AG04450 (cell line): ENCODE data around the gene CALD1. TPM values are rescaled to one million over a fixed set of nuclear protein-coding genes. Genes with fewer than 3 reads are reported as not detected.

ENCODE experiments used
- CTCF ChIA-PET: fragments of 300-600, 350-600 bp; formaldehyde crosslinking; extraction: SDS; loops from one replicate; lab custom pipeline; 2022; ENCODE audit warnings: antibody characterized with exemption, inconsistent platforms; lab: Charles Lee
- POLR2A ChIA-PET: fragments of 350-600 bp; formaldehyde crosslinking; extraction: SDS; loops from one replicate; lab custom pipeline; 2021; ENCODE audit warnings: antibody characterized with exemption, inconsistent platforms; lab: Yijun Ruan, JAX
- DNase-seq: peaks from one replicate; pipeline ENCODE4 v3.0.0-alpha.2; 2011; ENCODE audit warnings: low read depth, low spot score
- H3K27ac ChIP-seq: one replicate; pipeline ENCODE4 v1.5.1; 2012; ENCODE audit warnings: low read depth, low read length, control low read depth
- H3K27me3 ChIP-seq: one replicate; pipeline ENCODE4 v1.6.0; 2012; ENCODE audit warnings: low read length; ENCODE audit not compliant: control insufficient read depth, insufficient read depth
- H3K4me3 ChIP-seq: 2 replicates; pipeline ENCODE4 v1.5.1; 2011; ENCODE audit warnings: mild to moderate bottlenecking, low read depth, low read length, control low read depth
- H3K9me3 ChIP-seq: 2 replicates; pipeline ENCODE4 v1.5.1; 2012; ENCODE audit warnings: low read length; ENCODE audit not compliant: control insufficient read depth, insufficient read depth
- polyA plus RNA-seq: library from polyadenylated mRNA; depleted of rRNA; stranded (reverse); fragments of >200 nt; gene quantifications from 2 replicates; pipeline ENCODE4 v1.2.3, GENCODE V29; 2011
- TF ChIP-seq, protein P1 (sequence below): IDR thresholded peaks from 2 replicates; pipeline ENCODE4 v1.5.1; 2011; ENCODE audit warnings: low read depth, low read length, control low read depth, inconsistent platforms

Gene CALD1
- polyA plus RNA-seq, 1 experiment, result 804 TPM

DNA sequence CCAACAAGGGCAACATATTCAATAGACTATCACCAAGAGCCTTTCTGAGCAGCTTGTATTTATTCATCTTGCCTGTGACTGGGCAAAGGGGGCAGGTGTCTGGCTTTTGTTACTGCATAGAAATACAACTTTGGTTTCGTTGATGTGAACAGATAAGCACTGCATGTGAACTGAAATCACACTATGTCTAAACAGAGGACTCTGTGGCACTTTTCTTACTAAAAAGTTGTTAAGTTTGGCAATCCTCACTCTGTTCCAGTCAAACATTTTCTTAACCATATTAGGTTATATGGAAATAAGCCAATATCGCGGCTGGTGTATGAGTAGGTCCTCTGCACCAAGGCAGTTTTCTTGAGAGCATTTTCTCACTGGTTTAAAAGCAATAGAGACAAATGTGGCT, 48.5 kb downstream of the CALD1 start:
- POLR2A ChIA-PET, result no interaction called here
- Histone ChIP-seq H3K9me3 (no peaks in the 10 kb centered on the region), H3K4me3 (no peak overlapping the region), H3K27me3 (no peaks in the 10 kb centered on the region), H3K27ac (no peak overlapping the region)
- peak; percentile 37 for DNase-seq
- CTCF ChIA-PET, result interaction anchor here (1.1 kb wide), 1 partner anchor 77 kb away, joined by 3 read pairs; no protein-coding TSS in a partner anchor
- TF ChIP-seq, protein P1, sequence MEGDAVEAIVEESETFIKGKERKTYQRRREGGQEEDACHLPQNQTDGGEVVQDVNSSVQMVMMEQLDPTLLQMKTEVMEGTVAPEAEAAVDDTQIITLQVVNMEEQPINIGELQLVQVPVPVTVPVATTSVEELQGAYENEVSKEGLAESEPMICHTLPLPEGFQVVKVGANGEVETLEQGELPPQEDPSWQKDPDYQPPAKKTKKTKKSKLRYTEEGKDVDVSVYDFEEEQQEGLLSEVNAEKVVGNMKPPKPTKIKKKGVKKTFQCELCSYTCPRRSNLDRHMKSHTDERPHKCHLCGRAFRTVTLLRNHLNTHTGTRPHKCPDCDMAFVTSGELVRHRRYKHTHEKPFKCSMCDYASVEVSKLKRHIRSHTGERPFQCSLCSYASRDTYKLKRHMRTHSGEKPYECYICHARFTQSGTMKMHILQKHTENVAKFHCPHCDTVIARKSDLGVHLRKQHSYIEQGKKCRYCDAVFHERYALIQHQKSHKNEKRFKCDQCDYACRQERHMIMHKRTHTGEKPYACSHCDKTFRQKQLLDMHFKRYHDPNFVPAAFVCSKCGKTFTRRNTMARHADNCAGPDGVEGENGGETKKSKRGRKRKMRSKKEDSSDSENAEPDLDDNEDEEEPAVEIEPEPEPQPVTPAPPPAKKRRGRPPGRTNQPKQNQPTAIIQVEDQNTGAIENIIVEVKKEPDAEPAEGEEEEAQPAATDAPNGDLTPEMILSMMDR, result no peak

DNA sequence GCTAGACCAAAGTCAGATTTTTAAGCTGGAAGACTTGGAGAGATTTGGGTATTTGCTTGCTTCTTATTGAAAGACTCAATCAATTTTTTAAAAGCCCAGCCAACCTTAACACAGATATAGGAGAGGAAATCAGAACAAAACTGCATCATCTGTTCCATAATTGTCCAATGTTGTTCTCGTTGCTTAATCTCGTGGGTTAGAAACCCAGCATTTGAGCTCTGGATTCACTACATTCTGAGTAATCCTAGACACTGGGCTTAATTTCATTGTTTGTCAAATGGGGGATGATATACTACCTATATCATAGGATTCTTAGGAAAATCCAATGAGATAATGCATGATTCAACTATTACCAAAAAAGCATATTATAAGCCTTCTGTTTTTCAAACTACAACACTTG, 48.9 kb downstream of the CALD1 start:
- ChIA-PET POLR2A (interaction anchor here (0.6 kb wide), 1 partner anchor 189 kb away, joined by 3 read pairs; no protein-coding TSS in a partner anchor), CTCF (interaction anchor here (1.1 to 1.5 kb wide), 2 partner anchors 9 to 76 kb away, joined by 3 to 4 read pairs; no protein-coding TSS in a partner anchor)
- no peak overlapping the region for H3K27ac ChIP-seq
- no peaks in the 10 kb centered on the region for H3K27me3 ChIP-seq
- no peaks in the 10 kb centered on the region for H3K9me3 ChIP-seq
- H3K4me3 ChIP-seq, result no peak overlapping the region
- TF ChIP-seq, protein P1, result no peak
- no peak for DNase-seq

DNA sequence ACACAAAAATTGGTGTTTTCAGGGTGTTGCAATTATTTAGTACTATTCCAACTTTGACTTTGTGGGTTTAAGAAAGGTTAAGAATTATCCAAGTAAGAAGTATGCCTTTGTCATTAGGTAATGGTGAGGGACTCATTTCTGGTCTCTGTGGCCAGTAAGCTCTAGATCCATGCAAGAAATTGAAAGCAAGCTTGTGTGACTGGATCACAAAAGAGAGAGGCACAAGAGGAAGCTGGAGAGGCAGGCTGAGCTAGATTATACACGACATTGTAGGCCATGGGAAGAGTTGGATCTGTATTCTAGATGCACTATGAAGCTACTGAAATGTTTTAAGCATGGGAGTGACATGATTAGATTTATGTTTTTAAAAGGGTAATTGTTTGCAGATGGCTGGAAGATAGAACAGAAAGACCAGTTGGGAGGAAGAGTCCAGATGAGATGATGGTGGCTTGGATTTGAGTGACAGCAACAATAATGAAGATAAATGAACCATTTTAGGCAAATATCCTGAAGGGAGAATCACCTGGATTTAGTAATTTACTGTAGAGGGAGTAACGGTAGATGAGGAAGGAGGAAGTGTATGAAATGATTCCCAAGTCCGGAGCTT, 50.0 kb downstream of the CALD1 start:
- H3K4me3 ChIP-seq, result no peak overlapping the region
- H3K27me3 ChIP-seq, result no peaks in the 10 kb centered on the region
- no peak overlapping the region for H3K27ac ChIP-seq
- ChIA-PET CTCF (interaction anchor here (0.6 to 1.5 kb wide), 7 partner anchors 8 to 404 kb away, joined by 3 to 6 read pairs (median 4); no protein-coding TSS in a partner anchor), POLR2A (interaction anchor here (0.6 kb wide), 1 partner anchor 183 kb away, joined by 5 read pairs; no protein-coding TSS in a partner anchor)
- H3K9me3 ChIP-seq, result no peaks in the 10 kb centered on the region
- DNase-seq, result no peak
- TF ChIP-seq, protein P1, result no peak

DNA sequence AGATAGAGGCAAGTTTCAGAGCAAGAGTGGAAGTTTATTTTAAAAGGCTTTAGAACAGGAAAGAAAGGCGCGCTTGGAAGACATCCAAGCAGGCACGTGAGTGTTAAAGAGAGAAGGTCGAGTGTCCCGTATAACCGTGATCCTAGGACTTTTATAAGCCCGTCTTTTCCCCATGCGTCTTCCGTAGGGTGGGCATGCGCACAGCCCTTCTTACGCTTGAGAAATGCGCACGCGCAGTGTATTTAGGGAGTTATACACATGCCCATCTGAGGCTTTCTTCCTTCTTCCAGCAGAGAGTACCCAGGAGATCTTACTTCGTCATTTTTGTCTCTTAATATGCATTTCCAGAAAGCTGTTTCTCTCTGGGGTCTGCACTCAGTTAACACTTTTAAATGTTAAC, 52.4 kb downstream of the CALD1 start:
- TF ChIP-seq, protein P1, result no peak
- Histone ChIP-seq H3K27ac (no peak overlapping the region), H3K4me3 (no peak overlapping the region), H3K9me3 (no peaks in the 10 kb centered on the region), H3K27me3 (no peaks in the 10 kb centered on the region)
- DNase-seq, result no peak
- CTCF ChIA-PET, result no interaction called here
- POLR2A ChIA-PET, result no interaction called here

DNA sequence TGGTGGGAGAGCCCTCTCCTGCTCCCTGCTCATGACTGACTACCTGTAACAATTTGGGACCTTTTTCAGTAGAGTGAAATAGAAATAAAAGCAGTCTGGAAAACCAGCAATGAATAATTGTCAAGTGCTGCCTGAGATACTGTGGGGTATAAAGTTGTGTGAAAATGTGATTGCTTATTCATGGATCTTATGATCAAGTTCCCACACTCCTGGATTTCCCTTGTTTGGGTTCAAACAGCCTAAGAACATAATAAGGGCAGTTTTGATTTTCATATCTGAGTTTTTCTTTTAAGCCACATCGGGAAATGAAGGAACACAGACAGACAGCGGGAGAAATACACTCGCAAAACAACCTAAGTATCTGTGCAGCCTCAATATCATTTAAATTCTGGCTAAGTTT, 52.9 kb downstream of the CALD1 start:
- POLR2A ChIA-PET, result interaction anchor here (0.7 kb wide), 2 partner anchors 46 to 50 kb away, joined by 3 read pairs; no protein-coding TSS in a partner anchor
- CTCF ChIA-PET, result no interaction called here
- DNase-seq, result no peak
- TF ChIP-seq, protein P1, result no peak
- H3K9me3 ChIP-seq, result no peaks in the 10 kb centered on the region
- no peaks in the 10 kb centered on the region for H3K27me3 ChIP-seq
- no peak overlapping the region for H3K27ac ChIP-seq
- no peak overlapping the region for H3K4me3 ChIP-seq
